H9 (cell line): ENCODE data around the gene MID1. TPM values are rescaled to one million over a fixed set of nuclear protein-coding genes. Genes with fewer than 3 reads are reported as not detected.
A peak's percentile ranks its signal among the peaks of the same experiment; 100 is the strongest.

Experiments used
- DNase-seq: peaks from one replicate; pipeline ENCODE4 v3.0.0-alpha.2; 2017
- H2AFZ ChIP-seq: one replicate; pipeline ENCODE4 v1.6.1; 2013; ENCODE audit warnings: mild to moderate bottlenecking, low read length, control low read depth, moderate library complexity
- H2AK5ac ChIP-seq: 2 replicates; pipeline ENCODE4 v1.6.1; 2013; ENCODE audit warnings: low read length, control low read depth, mixed read lengths; ENCODE audit not compliant: insufficient read length
- H2BK120ac ChIP-seq: one replicate; pipeline ENCODE4 v1.6.1; 2013; ENCODE audit warnings: low read depth, mild to moderate bottlenecking, low read length, control low read depth, inconsistent platforms; ENCODE audit not compliant: poor library complexity, severe bottlenecking
- H2BK12ac ChIP-seq: 2 replicates; pipeline ENCODE4 v1.6.1; 2013; ENCODE audit warnings: low read length, control low read depth, mixed read lengths, low read depth; ENCODE audit not compliant: insufficient read length
- H2BK15ac ChIP-seq: 2 replicates; pipeline ENCODE4 v1.6.1; 2013; ENCODE audit warnings: low read depth, low read length, control low read depth
- H2BK20ac ChIP-seq: one replicate; pipeline ENCODE4 v1.6.1; 2013; ENCODE audit warnings: low read depth, mild to moderate bottlenecking, low read length, control low read depth, inconsistent platforms; ENCODE audit not compliant: poor library complexity, severe bottlenecking
- H2BK5ac ChIP-seq: 2 replicates; pipeline ENCODE4 v1.6.1; 2013; ENCODE audit warnings: low read length, control low read depth, mixed read lengths; ENCODE audit not compliant: insufficient read length
- H3K14ac ChIP-seq: 2 replicates; pipeline ENCODE4 v1.6.1; 2013; ENCODE audit warnings: low read length, control low read depth; ENCODE audit not compliant: insufficient read depth
- H3K18ac ChIP-seq: 2 replicates; pipeline ENCODE4 v1.6.1; 2013; ENCODE audit warnings: low read depth, mild to moderate bottlenecking, mixed read lengths, low read length, control low read depth; ENCODE audit not compliant: insufficient read length
- H3K23ac ChIP-seq: 2 replicates; pipeline ENCODE4 v1.6.1; 2013; ENCODE audit warnings: low read length, control low read depth, mixed read lengths, low read depth; ENCODE audit not compliant: insufficient read length
- H3K23me2 ChIP-seq: 2 replicates; pipeline ENCODE4 v1.6.1; 2013; ENCODE audit warnings: low read depth, mild to moderate bottlenecking, mixed read lengths, low read length, control low read depth; ENCODE audit not compliant: insufficient read length, poor library complexity, severe bottlenecking
- H3K27ac ChIP-seq: 2 replicates; pipeline ENCODE4 v1.5.1; 2013; ENCODE audit warnings: low read length, control low read depth, mixed read lengths, low read depth; ENCODE audit not compliant: insufficient read length
- H3K27me3 ChIP-seq: 2 replicates; pipeline ENCODE4 v1.6.1; 2013; ENCODE audit warnings: low read length, control low read depth, inconsistent platforms; ENCODE audit not compliant: insufficient read depth
- H3K4ac ChIP-seq: 2 replicates; pipeline ENCODE4 v1.6.1; 2013; ENCODE audit warnings: low read depth, mild to moderate bottlenecking, control low read depth, inconsistent platforms, low read length, moderate library complexity
- H3K4me1 ChIP-seq: 2 replicates; pipeline ENCODE4 v1.6.1; 2013; ENCODE audit warnings: low read length, control low read depth, inconsistent platforms; ENCODE audit not compliant: insufficient read depth
- H3K4me2 ChIP-seq: 2 replicates; pipeline ENCODE4 v1.6.1; 2013; ENCODE audit warnings: low read length, control low read depth, mixed read lengths; ENCODE audit not compliant: insufficient read length, insufficient read depth
- H3K56ac ChIP-seq: 2 replicates; pipeline ENCODE4 v1.6.1; 2013; ENCODE audit warnings: low read depth, mild to moderate bottlenecking, mixed read lengths, low read length, control low read depth; ENCODE audit not compliant: insufficient read length
- H3K79me1 ChIP-seq: 2 replicates; pipeline ENCODE4 v1.6.1; 2013; ENCODE audit warnings: low read depth, mild to moderate bottlenecking, moderate library complexity, low read length, control low read depth, inconsistent platforms; ENCODE audit not compliant: insufficient read depth, poor library complexity, severe bottlenecking
- H3K79me2 ChIP-seq: 2 replicates; pipeline ENCODE4 v1.6.1; 2013; ENCODE audit warnings: low read length, control low read depth, inconsistent platforms; ENCODE audit not compliant: insufficient read depth
- H3K9ac ChIP-seq: 2 replicates; pipeline ENCODE4 v1.6.1; 2013; ENCODE audit warnings: low read length, control low read depth, mixed read lengths; ENCODE audit not compliant: insufficient read length; ENCODE audit errors: extremely low read depth
- H3K9me3 ChIP-seq: one replicate; pipeline ENCODE4 v1.6.1; 2013; ENCODE audit warnings: low read depth, low read length, inconsistent platforms; ENCODE audit not compliant: control insufficient read depth
- H3T11ph ChIP-seq: one replicate; pipeline ENCODE4 v1.6.1; 2013; ENCODE audit warnings: mild to moderate bottlenecking, low read length, control low read depth, inconsistent platforms
- H4K20me1 ChIP-seq: one replicate; pipeline ENCODE4 v1.6.1; 2013; ENCODE audit not compliant: control insufficient read depth, insufficient read length, insufficient read depth
- H4K5ac ChIP-seq: 2 replicates; pipeline ENCODE4 v1.6.1; 2013; ENCODE audit warnings: low read depth, mild to moderate bottlenecking, mixed read lengths, low read length, control low read depth; ENCODE audit not compliant: insufficient read length
- H4K8ac ChIP-seq: replicated peaks from 2 replicates; pipeline ENCODE4 v1.6.1; 2013; ENCODE audit warnings: low read length, control low read depth, mixed read lengths, low read depth; ENCODE audit not compliant: insufficient read length
- H4K91ac ChIP-seq: 2 replicates; pipeline ENCODE4 v1.6.1; 2013; ENCODE audit warnings: low read depth, mild to moderate bottlenecking, moderate library complexity, mixed read lengths, low read length, control low read depth; ENCODE audit not compliant: insufficient read length
- H3K27ac Mint-ChIP-seq, 3 experiments: 2 replicates in 2 of 3; 3 replicates in 1 of 3; pipeline ENCODE4 v1.8.0; 2020 to 2021; ENCODE audit warnings: mixed read lengths in 3 of 3, mild to moderate bottlenecking in 1 of 3, moderate library complexity in 1 of 3
- H3K27me3 Mint-ChIP-seq: 2 replicates; pipeline ENCODE4 v1.8.0; 2021; ENCODE audit warnings: low read depth, mild to moderate bottlenecking, moderate library complexity, mixed read lengths
- H3K36me3 Mint-ChIP-seq, 3 experiments: 2 replicates in 2 of 3; 3 replicates in 1 of 3; pipeline ENCODE4 v1.8.0; 2020 to 2021; ENCODE audit warnings: low read depth in 3 of 3, mixed read lengths in 3 of 3; ENCODE audit not compliant: insufficient read depth in 1 of 3
- H3K4me1 Mint-ChIP-seq, 2 experiments: 2 replicates each; pipeline ENCODE4 v1.8.0; 2020; ENCODE audit warnings: mixed read lengths in 2 of 2
- H3K4me3 Mint-ChIP-seq, 2 experiments: 2 replicates in 1 of 2; 3 replicates in 1 of 2; pipeline ENCODE4 v1.8.0; 2020 to 2021; ENCODE audit warnings: mild to moderate bottlenecking in 2 of 2, mixed read lengths in 2 of 2, moderate library complexity in 1 of 2
- H3K9me3 Mint-ChIP-seq, 2 experiments: 2 replicates in 1 of 2; 3 replicates in 1 of 2; pipeline ENCODE4 v1.8.0; 2020; ENCODE audit warnings: mild to moderate bottlenecking in 2 of 2, mixed read lengths in 2 of 2, moderate library complexity in 1 of 2
- CTCF ChIP-seq: fragments of 200-600 bp; sonication (generic); conservative IDR thresholded peaks from 3 replicates; pipeline ENCODE4 v1.8.0; 2021; ENCODE audit warnings: antibody characterized with exemption, mild to moderate bottlenecking
- WGBS: extraction: QIAGEN DNeasy Blood & Tissue Kit; methylation state at CpG from one replicate; pipeline ENCODE4 v1.1.7; 2013; ENCODE audit warnings: missing lambda C conversion rate, low lambda C conversion rate, mixed read lengths; ENCODE audit not compliant: insufficient read length; ENCODE audit errors: extremely low coverage; 5-methylcytosine and 5-hydroxymethylcytosine counted together
- total RNA-seq: library from RNA; stranded (reverse); gene quantifications from 2 replicates; pipeline ENCODE4 v1.2.1, GENCODE V29; 2021

The MID1 gene
- total RNA-seq, 1 experiment from 2014 or later: 32.9 TPM

- H3K4me3 Mint-ChIP-seq: no peak overlapping the region
- no peak overlapping the region for H2AK5ac ChIP-seq
- no peak overlapping the region for H3K27ac ChIP-seq
- no peak overlapping the region for H3K56ac ChIP-seq
- no peak overlapping the region for H3K23ac ChIP-seq
- H4K20me1 ChIP-seq: no peaks in the 10 kb centered on the region
- H2BK5ac ChIP-seq: no peak overlapping the region
- H3K9me3 ChIP-seq: no peaks in the 10 kb centered on the region
- no peak overlapping the region for H2AFZ ChIP-seq
- peaks cover 32 to 58% of the 10 kb centered on the region in 2 experiments for H3K9me3 Mint-ChIP-seq
- H3K23me2 ChIP-seq: no peaks in the 10 kb centered on the region
- H3K18ac ChIP-seq: no peak overlapping the region
- no peak overlapping the region for H4K91ac ChIP-seq
- H3T11ph ChIP-seq: no peak overlapping the region
- peaks cover 19 to 30% of the 10 kb centered on the region in 2 experiments for H3K4me1 Mint-ChIP-seq
- H3K4me2 ChIP-seq: no peak overlapping the region
- no peaks in the 10 kb centered on the region for H3K79me1 ChIP-seq
- no CpG with 5 or more reads among the region's 3 CpGs for WGBS
- H2BK12ac ChIP-seq: no peak overlapping the region
- no peak overlapping the region for H3K4ac ChIP-seq
- no peaks in the 10 kb centered on the region for H3K27me3 Mint-ChIP-seq
- H4K8ac ChIP-seq: no peak overlapping the region
- H3K79me2 ChIP-seq: peaks cover 27% of the 10 kb centered on the region; the same call in 1 of the 2 replicates
- H3K27me3 ChIP-seq: no peaks in the 10 kb centered on the region
- H3K9ac ChIP-seq: no peak overlapping the region
- H4K5ac ChIP-seq: no peak overlapping the region
- no peak for TF ChIP-seq CTCF
- H3K14ac ChIP-seq: no peak overlapping the region
- peak overlapping the region in 1 of 3 experiments; percentile 5; a peak in 2 of 7 replicates for H3K27ac Mint-ChIP-seq
- no peak for DNase-seq
- peaks cover 21 to 37% (median 23%) of the 10 kb centered on the region in 3 experiments for H3K36me3 Mint-ChIP-seq
- no peak overlapping the region for H2BK20ac ChIP-seq
- H2BK120ac ChIP-seq: no peak overlapping the region
- no peak overlapping the region for H2BK15ac ChIP-seq
- H3K4me1 ChIP-seq: peaks cover 5% of the 10 kb centered on the region; the same call in 1 of the 2 replicates
Measured at GRCh38 chrX:10568428-10568827, 52.0 kb downstream of the MID1 start.
